ENCODE data around the gene DCUN1D1.

The DCUN1D1 gene

GRCh38 chr3:182935803-182936202 is 44.5 kb downstream of the DCUN1D1 start:
- DNase-seq = no peak

- no peak for DNase-seq
Measured at GRCh38 chr3:182925944-182926337, 54.4 kb downstream of the DCUN1D1 start.

- DNase-seq = no peak
Measured at GRCh38 chr3:182925330-182925943, 54.9 kb downstream of the DCUN1D1 start.

- DNase-seq = no peak
Measured at GRCh38 chr3:182921665-182922355, 58.5 kb downstream of the DCUN1D1 start.

- no peak for DNase-seq
Measured at GRCh38 chr3:182920515-182921084, 59.7 kb downstream of the DCUN1D1 start.

GRCh38 chr3:182919866-182920357 is 60.4 kb downstream of the DCUN1D1 start:
- DNase-seq = no peak

GRCh38 chr3:182917134-182917533 is 63.2 kb downstream of the DCUN1D1 start:
- DNase-seq = no peak

GRCh38 chr3:182914341-182914740 is 66.0 kb downstream of the DCUN1D1 start:
- no peak for DNase-seq

- no peak for DNase-seq
Measured at GRCh38 chr3:182913889-182914288, 66.4 kb downstream of the DCUN1D1 start.

GRCh38 chr3:182912474-182912873 is 67.9 kb downstream of the DCUN1D1 start:
- no peak for DNase-seq

GRCh38 chr3:182911782-182912111 is 68.6 kb downstream of the DCUN1D1 start:
- DNase-seq = no peak

- no peak for DNase-seq
Measured at GRCh38 chr3:182910936-182911781, 69.2 kb downstream of the DCUN1D1 start.

- DNase-seq = no peak
Measured at GRCh38 chr3:182909318-182910040, 70.9 kb downstream of the DCUN1D1 start.

- no peak for DNase-seq
Measured at GRCh38 chr3:182908471-182908870, 71.9 kb downstream of the DCUN1D1 start.

- DNase-seq = no peak
Measured at GRCh38 chr3:182906036-182906435, 74.3 kb downstream of the DCUN1D1 start.

GRCh38 chr3:182905623-182906022 is 74.7 kb downstream of the DCUN1D1 start:
- no peak for DNase-seq

GRCh38 chr3:182904164-182904563 is 76.2 kb downstream of the DCUN1D1 start:
- DNase-seq = no peak

- DNase-seq = no peak
Measured at GRCh38 chr3:182902236-182902635, 78.1 kb downstream of the DCUN1D1 start.

GRCh38 chr3:182896553-182896952 is 83.8 kb downstream of the DCUN1D1 start:
- no peak for DNase-seq

- DNase-seq = no peak
Measured at GRCh38 chr3:182895513-182896112, 84.7 kb downstream of the DCUN1D1 start.

GRCh38 chr3:182892226-182892625 is 88.1 kb downstream of the DCUN1D1 start:
- DNase-seq = no peak

GRCh38 chr3:182891364-182891763 is 89.0 kb downstream of the DCUN1D1 start:
- no peak for DNase-seq
